Upper lobe of left lung (tissue), 6 donors: ENCODE data around the gene ARHGAP26. TPM values are rescaled to one million over a fixed set of nuclear protein-coding genes. Genes with fewer than 3 reads are reported as not detected.

Source experiments
- ATAC-seq, 2 donors: fragments of 200-7000 bp; cut with Tn5 transposase; one replicate each; pipeline ENCODE4 v1.9.1; 2022; ENCODE audit warnings: mild to moderate bottlenecking in 2 of 2, moderate library complexity in 2 of 2; ENCODE audit not compliant: low FRiP score in 2 of 2
- DNase-seq, 2 donors: peaks; one replicate each; pipeline ENCODE4 v3.0.0-alpha.2; 2019 to 2020
- H3K27ac ChIP-seq, 4 donors: fragments of 200-600 bp; sonication (generic); one replicate each; pipeline ENCODE4 v1.5.1; 2016 to 2019
- H3K27me3 ChIP-seq, 4 donors: fragments of 200-600 bp; sonication (generic); one replicate each; pipeline ENCODE4 v1.5.1; 2017 to 2019
- H3K36me3 ChIP-seq, 4 donors: fragments of 200-600 bp; sonication (generic); one replicate each; pipeline ENCODE4 v1.5.1; 2016 to 2019
- H3K4me1 ChIP-seq, 4 donors: fragments of 200-600 bp; sonication (generic); one replicate each; pipeline ENCODE4 v1.5.1; 2018 to 2019
- H3K4me3 ChIP-seq, 4 donors: fragments of 200-600 bp; sonication (generic); one replicate each; pipeline ENCODE4 v1.5.1; 2017 to 2019; ENCODE audit warnings: mild to moderate bottlenecking in 2 of 4, moderate library complexity in 1 of 4
- H3K9me3 ChIP-seq, 4 donors: fragments of 200-600 bp; sonication (generic); one replicate each; pipeline ENCODE4 v1.5.1; 2018 to 2019
- EP300 ChIP-seq, 4 donors: sonication (generic); formaldehyde crosslinking; IDR thresholded peaks; one replicate each; pipeline ENCODE4 v1.5.1; 2017; ENCODE audit warnings: antibody characterized with exemption in 4 of 4, control low read depth in 2 of 4
- POLR2A ChIP-seq, 4 donors: fragments of 450-650 bp; IDR thresholded peaks; one replicate each; pipeline ENCODE4 v1.5.1; 2016 to 2017; ENCODE audit warnings: antibody characterized with exemption in 4 of 4, mild to moderate bottlenecking in 2 of 4
- POLR2AphosphoS5 ChIP-seq, 2 donors: sonication (generic); formaldehyde crosslinking; IDR thresholded peaks; one replicate each; pipeline ENCODE4 v1.5.1; 2017; ENCODE audit warnings: antibody characterized with exemption in 2 of 2
- WGBS, 2 donors: methylation state at CpG; one replicate each; pipeline ENCODE4 v1.1.5; 2017 to 2018; 5-methylcytosine and 5-hydroxymethylcytosine counted together
- total RNA-seq, 6 donors: library from RNA; depleted of rRNA in 4 of 6; stranded (reverse); fragments of >200 nt in 4 of 6; gene quantifications; one replicate each; pipeline versions ENCODE4 v1.1.0 to v1.2.1, GENCODE V29; 2016 to 2021
- TF ChIP-seq, protein P1 (sequence below), 6 experiments: fragments of 450-650 bp in 4 of 6; fragments of 200-600 bp in 2 of 6; sonication (generic) in 2 of 6; IDR thresholded peaks; one replicate each; pipeline ENCODE4 v1.5.1; 2016 to 2019; ENCODE audit warnings: antibody characterized with exemption in 6 of 6
- donor health status: DM: no; HTN: no; CAD: no; lungs with moderate emphysema.
- donor health status: DM: no; HTN: yes; CAD: no; lungs with severe emphysema.

The ARHGAP26 gene
- total RNA-seq, 6 donors from 2014 or later = 34.9 to 90.1 (median 38.9) TPM

DNA sequence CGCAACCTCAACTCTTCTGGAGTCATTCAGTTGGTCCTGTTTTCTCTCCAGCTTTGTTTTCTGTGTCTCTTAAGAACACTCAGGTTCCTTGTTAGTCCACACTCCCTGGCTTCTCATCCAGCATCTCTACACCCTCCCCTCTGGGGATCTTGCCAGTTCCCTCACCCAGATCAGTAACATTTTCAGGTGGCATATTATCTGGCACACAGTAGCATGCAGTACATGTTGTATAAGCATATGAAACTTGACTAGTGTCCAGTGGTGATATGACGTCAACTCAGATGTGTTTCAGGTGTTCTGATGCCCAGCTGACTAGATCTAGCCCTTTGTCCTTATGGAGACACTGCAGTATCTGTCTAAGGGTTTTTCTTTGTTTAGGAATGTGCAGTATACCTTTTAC lies 184.3 kb downstream of the ARHGAP26 start:
- 81 to 93% methylated on average over 2 of the region's 2 CpGs for WGBS, 2 donors
- no peaks in the 10 kb centered on the region for H3K9me3 ChIP-seq
- H3K36me3 ChIP-seq = no peaks in the 10 kb centered on the region
- no peak overlapping the region for H3K4me3 ChIP-seq
- no peaks in the 10 kb centered on the region for H3K27me3 ChIP-seq
- TF ChIP-seq, protein P1, sequence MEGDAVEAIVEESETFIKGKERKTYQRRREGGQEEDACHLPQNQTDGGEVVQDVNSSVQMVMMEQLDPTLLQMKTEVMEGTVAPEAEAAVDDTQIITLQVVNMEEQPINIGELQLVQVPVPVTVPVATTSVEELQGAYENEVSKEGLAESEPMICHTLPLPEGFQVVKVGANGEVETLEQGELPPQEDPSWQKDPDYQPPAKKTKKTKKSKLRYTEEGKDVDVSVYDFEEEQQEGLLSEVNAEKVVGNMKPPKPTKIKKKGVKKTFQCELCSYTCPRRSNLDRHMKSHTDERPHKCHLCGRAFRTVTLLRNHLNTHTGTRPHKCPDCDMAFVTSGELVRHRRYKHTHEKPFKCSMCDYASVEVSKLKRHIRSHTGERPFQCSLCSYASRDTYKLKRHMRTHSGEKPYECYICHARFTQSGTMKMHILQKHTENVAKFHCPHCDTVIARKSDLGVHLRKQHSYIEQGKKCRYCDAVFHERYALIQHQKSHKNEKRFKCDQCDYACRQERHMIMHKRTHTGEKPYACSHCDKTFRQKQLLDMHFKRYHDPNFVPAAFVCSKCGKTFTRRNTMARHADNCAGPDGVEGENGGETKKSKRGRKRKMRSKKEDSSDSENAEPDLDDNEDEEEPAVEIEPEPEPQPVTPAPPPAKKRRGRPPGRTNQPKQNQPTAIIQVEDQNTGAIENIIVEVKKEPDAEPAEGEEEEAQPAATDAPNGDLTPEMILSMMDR (IDR thresholded peaks at IDR 0.05) = no peak
- TF ChIP-seq EP300 (IDR thresholded peaks at IDR 0.05) (no peak), POLR2AphosphoS5 (IDR thresholded peaks at IDR 0.05) (no peak), POLR2A (IDR thresholded peaks at IDR 0.05) (no peak)
- peaks cover 0 to 7% (median 3%) of the 10 kb centered on the region in 4 donors for H3K4me1 ChIP-seq
- ATAC-seq = no peak
- no peak overlapping the region for H3K27ac ChIP-seq
- no peak for DNase-seq

- H3K27ac ChIP-seq = no peak overlapping the region
- no peaks in the 10 kb centered on the region for H3K9me3 ChIP-seq
- H3K27me3 ChIP-seq = no peaks in the 10 kb centered on the region
- TF ChIP-seq POLR2A (IDR thresholded peaks at IDR 0.05) = no peak
- no peak for TF ChIP-seq EP300 (IDR thresholded peaks at IDR 0.05)
- TF ChIP-seq, protein P1 (IDR thresholded peaks at IDR 0.05) = no peak
- no peak for TF ChIP-seq POLR2AphosphoS5 (IDR thresholded peaks at IDR 0.05)
- H3K4me1 ChIP-seq = peaks cover 0 to 7% (median 3%) of the 10 kb centered on the region in 4 donors
- WGBS, 2 donors = 82 to 89% methylated on average over 1 of the region's 1 CpG
- no peak for DNase-seq
- H3K36me3 ChIP-seq = no peaks in the 10 kb centered on the region
- no peak overlapping the region for H3K4me3 ChIP-seq
- ATAC-seq = no peak
Observed at GRCh38 chr5:142955628-142956027, 185.5 kb downstream of the ARHGAP26 start.

- Histone ChIP-seq H3K27me3 (no peaks in the 10 kb centered on the region), H3K4me3 (no peak overlapping the region), H3K9me3 (no peaks in the 10 kb centered on the region), H3K36me3 (no peaks in the 10 kb centered on the region), H3K27ac (no peak overlapping the region), H3K4me1 (peaks cover 0 to 7% (median 3%) of the 10 kb centered on the region in 4 donors)
- 61 to 64% methylated on average over 7 of the region's 7 CpGs for WGBS, 2 donors
- no peak for ATAC-seq
- TF ChIP-seq EP300 (IDR thresholded peaks at IDR 0.05) (no peak), POLR2A (IDR thresholded peaks at IDR 0.05) (no peak), POLR2AphosphoS5 (IDR thresholded peaks at IDR 0.05) (no peak)
- TF ChIP-seq, protein P1 (IDR thresholded peaks at IDR 0.05) = no peak
- no peak for DNase-seq
Observed at GRCh38 chr5:142957528-142957927, 187.4 kb downstream of the ARHGAP26 start.

GRCh38 chr5:142958944-142959682 lies 188.9 kb downstream of the ARHGAP26 start:
- no peaks in the 10 kb centered on the region for H3K27me3 ChIP-seq
- DNase-seq (no peak), ATAC-seq (peak in 1 of 2 donors; percentile 23)
- TF ChIP-seq POLR2AphosphoS5 (IDR thresholded peaks at IDR 0.05) = no peak
- no peak for TF ChIP-seq EP300 (IDR thresholded peaks at IDR 0.05)
- TF ChIP-seq, protein P1 (IDR thresholded peaks at IDR 0.05) = no peak
- TF ChIP-seq POLR2A (IDR thresholded peaks at IDR 0.05) = no peak
- 94 to 100% methylated on average over 1 of the region's 1 CpG for WGBS, 2 donors
- H3K9me3 ChIP-seq = no peaks in the 10 kb centered on the region
- H3K4me3 ChIP-seq = no peak overlapping the region
- no peak overlapping the region for H3K27ac ChIP-seq
- no peaks in the 10 kb centered on the region for H3K36me3 ChIP-seq
- H3K4me1 ChIP-seq = peaks cover 0 to 7% (median 3%) of the 10 kb centered on the region in 4 donors
